ENCODE data around the gene TEKT3.

TEKT3 gene

GRCh38 chr17:15341385-15341849 lies at the start of gene TEKT3:
Gene TEKT3, minus strand, starts transcription at chr17:15341597. Its CDS starts 10,012 bp downstream, at chr17:15331585.
- DNase-seq (ENCODE audit: low read depth in 2 of 2): no peak

GRCh38 chr17:15388356-15389041 lies 47.1 kb upstream of the TEKT3 start:
- DNase-seq (ENCODE audit: low read depth in 2 of 2): no peak

GRCh38 chr17:15386083-15386482 lies 44.7 kb upstream of the TEKT3 start:
- no peak for DNase-seq (ENCODE audit: low read depth in 2 of 2)

- no peak for DNase-seq (ENCODE audit: low read depth in 2 of 2)
These were observed 43.9 kb upstream of the TEKT3 start for GRCh38 chr17:15385305-15385704.

- no peak for DNase-seq (ENCODE audit: low read depth in 2 of 2)
These were observed 42.9 kb upstream of the TEKT3 start for GRCh38 chr17:15384142-15384787.

- no peak for DNase-seq (ENCODE audit: low read depth in 2 of 2)
These were observed 41.5 kb upstream of the TEKT3 start for GRCh38 chr17:15382914-15383313.

- no peak for DNase-seq (ENCODE audit: low read depth in 2 of 2)
These were observed 40.3 kb upstream of the TEKT3 start for GRCh38 chr17:15381707-15382106.

GRCh38 chr17:15380446-15380845 lies 39.0 kb upstream of the TEKT3 start:
- no peak for DNase-seq (ENCODE audit: low read depth in 2 of 2)

- no peak for DNase-seq (ENCODE audit: low read depth in 2 of 2)
These were observed 38.3 kb upstream of the TEKT3 start for GRCh38 chr17:15379659-15380058.

GRCh38 chr17:15378243-15378642 lies 36.8 kb upstream of the TEKT3 start:
- DNase-seq (ENCODE audit: low read depth in 2 of 2): no peak

GRCh38 chr17:15377616-15378015 lies 36.2 kb upstream of the TEKT3 start:
- no peak for DNase-seq (ENCODE audit: low read depth in 2 of 2)

- no peak for DNase-seq (ENCODE audit: low read depth in 2 of 2)
These were observed 35.8 kb upstream of the TEKT3 start for GRCh38 chr17:15377200-15377599.

GRCh38 chr17:15371376-15372130 lies 30.2 kb upstream of the TEKT3 start:
- no peak for DNase-seq (ENCODE audit: low read depth in 2 of 2)

GRCh38 chr17:15368600-15368999 lies 27.2 kb upstream of the TEKT3 start:
- no peak for DNase-seq (ENCODE audit: low read depth in 2 of 2)

GRCh38 chr17:15366026-15366425 lies 24.6 kb upstream of the TEKT3 start:
- DNase-seq (ENCODE audit: low read depth in 2 of 2): no peak

- DNase-seq (ENCODE audit: low read depth in 2 of 2): no peak
These were observed 23.2 kb upstream of the TEKT3 start for GRCh38 chr17:15364615-15365014.

- no peak for DNase-seq (ENCODE audit: low read depth in 2 of 2)
These were observed 22.3 kb upstream of the TEKT3 start for GRCh38 chr17:15363702-15364101.

- DNase-seq (ENCODE audit: low read depth in 2 of 2): no peak
These were observed 20.2 kb upstream of the TEKT3 start for GRCh38 chr17:15361592-15361991.

GRCh38 chr17:15361151-15361550 lies 19.8 kb upstream of the TEKT3 start:
- DNase-seq (ENCODE audit: low read depth in 2 of 2): no peak

GRCh38 chr17:15354256-15354655 lies 12.9 kb upstream of the TEKT3 start:
- no peak for DNase-seq (ENCODE audit: low read depth in 2 of 2)

GRCh38 chr17:15351925-15352324 lies 10.5 kb upstream of the TEKT3 start:
- no peak for DNase-seq (ENCODE audit: low read depth in 2 of 2)

GRCh38 chr17:15351478-15351840 lies 10.1 kb upstream of the TEKT3 start:
- no peak for DNase-seq (ENCODE audit: low read depth in 2 of 2)

All from stimulated activated CD8-positive, alpha-beta memory T cell treated with anti-CD3 and anti-CD28 coated beads, Interleukin-15, amount 100 ng/mL, for 4 hours (primary cell).